ENCODE results near the gene LMBRD2. TPM values are rescaled to one million over a fixed set of nuclear protein-coding genes. Genes with fewer than 3 reads are reported as not detected.

LMBRD2 gene
- polyA plus RNA-seq, 1 donor (not counting 4 experiments of a cell fraction or from before 2014, with no cell fraction given): 4.7 TPM

DNA sequence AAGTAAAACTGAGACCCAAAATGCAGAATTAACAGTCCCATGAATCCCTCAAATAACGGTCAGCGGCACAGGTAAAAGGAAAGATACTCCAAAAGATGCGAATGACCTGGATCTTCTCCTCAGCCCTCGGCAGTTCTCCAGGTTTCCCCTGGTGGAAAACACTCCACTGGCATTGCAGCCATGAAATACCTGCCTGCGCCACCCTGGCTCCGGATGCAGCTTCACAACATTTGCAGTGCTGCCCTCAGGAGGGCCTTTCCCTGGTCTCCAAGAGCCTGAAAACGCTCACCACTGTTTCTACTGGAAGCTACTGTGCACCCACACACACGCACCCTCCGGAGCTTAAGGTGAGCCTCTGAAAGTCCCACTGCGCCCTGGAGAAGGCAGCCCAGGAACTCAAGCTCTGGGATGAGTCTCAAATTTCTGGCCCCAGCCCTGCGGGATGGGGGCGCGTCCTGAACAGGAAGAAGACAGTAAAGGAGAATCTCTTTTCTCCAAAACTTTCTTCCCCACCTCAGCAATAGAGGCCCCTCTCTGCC lies 85.6 kb downstream of the LMBRD2 start:
- Histone ChIP-seq H2AFZ (ENCODE audit: control insufficient read depth, low read length) (peak overlapping the region; percentile 26), H3K4me1 (ENCODE audit: control insufficient read depth, extremely low read depth, insufficient read depth, low read length) (no peaks in the 10 kb centered on the region), H3K27me3 (ENCODE audit: control insufficient read depth, extremely low read depth, insufficient read depth, low read length) (peaks cover 31% of the 10 kb centered on the region), H3K4me2 (ENCODE audit: control insufficient read depth, extremely low read depth, insufficient read depth, low read depth, low read length) (peak overlapping the region; percentile 68), H3K9ac (ENCODE audit: control insufficient read depth, extremely low read depth, insufficient read depth, low read length) (no peak overlapping the region), H3K4me3 (ENCODE audit: control insufficient read depth in 2 of 3, extremely low read depth in 1 of 3, insufficient read depth in 2 of 3, low read depth in 1 of 3, low read length in 3 of 3) (peak overlapping the region in 2 of 3 experiments; percentile 11 to 20), H3K9me1 (ENCODE audit: control insufficient read depth, extremely low read depth, insufficient read depth, low read length) (no peaks in the 10 kb centered on the region), H3K36me3 (ENCODE audit: control insufficient read depth in 2 of 2, extremely low read depth in 1 of 2, insufficient read depth in 2 of 2, low read length in 2 of 2) (no peaks in the 10 kb centered on the region), H3K79me2 (ENCODE audit: control insufficient read depth, insufficient read depth, low read length) (no peaks in the 10 kb centered on the region), H4K20me1 (ENCODE audit: control insufficient read depth, extremely low read depth, insufficient read depth, low read length) (no peaks in the 10 kb centered on the region), H3K9me3 (ENCODE audit: control insufficient read depth, low read depth, low read length) (no peaks in the 10 kb centered on the region), H3K27ac (ENCODE audit: control insufficient read depth, insufficient read depth, low read length) (no peak overlapping the region)
- TF ChIP-seq, protein P1, sequence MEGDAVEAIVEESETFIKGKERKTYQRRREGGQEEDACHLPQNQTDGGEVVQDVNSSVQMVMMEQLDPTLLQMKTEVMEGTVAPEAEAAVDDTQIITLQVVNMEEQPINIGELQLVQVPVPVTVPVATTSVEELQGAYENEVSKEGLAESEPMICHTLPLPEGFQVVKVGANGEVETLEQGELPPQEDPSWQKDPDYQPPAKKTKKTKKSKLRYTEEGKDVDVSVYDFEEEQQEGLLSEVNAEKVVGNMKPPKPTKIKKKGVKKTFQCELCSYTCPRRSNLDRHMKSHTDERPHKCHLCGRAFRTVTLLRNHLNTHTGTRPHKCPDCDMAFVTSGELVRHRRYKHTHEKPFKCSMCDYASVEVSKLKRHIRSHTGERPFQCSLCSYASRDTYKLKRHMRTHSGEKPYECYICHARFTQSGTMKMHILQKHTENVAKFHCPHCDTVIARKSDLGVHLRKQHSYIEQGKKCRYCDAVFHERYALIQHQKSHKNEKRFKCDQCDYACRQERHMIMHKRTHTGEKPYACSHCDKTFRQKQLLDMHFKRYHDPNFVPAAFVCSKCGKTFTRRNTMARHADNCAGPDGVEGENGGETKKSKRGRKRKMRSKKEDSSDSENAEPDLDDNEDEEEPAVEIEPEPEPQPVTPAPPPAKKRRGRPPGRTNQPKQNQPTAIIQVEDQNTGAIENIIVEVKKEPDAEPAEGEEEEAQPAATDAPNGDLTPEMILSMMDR (optimal IDR thresholded peaks at IDR 0.05 in 1 of 3, IDR thresholded peaks at IDR 0.05 in 1 of 3, conservative IDR thresholded peaks at IDR 0.05 in 1 of 3; ENCODE audit: extremely low read depth in 1 of 3, insufficient read depth in 2 of 3, low read length in 3 of 3): no peak
- no peak for TF ChIP-seq EZH2 (IDR thresholded peaks at IDR 0.05; ENCODE audit: low read length)
- dilution Hi-C loops (cut with MboI; ENCODE audit: extremely low pct_ligation_motif_present, low sequenced_read_pairs): no loop called here
- no peak for DNase-seq (ENCODE audit: low read depth, low spot score)
- no peak for FAIRE-seq

DNA sequence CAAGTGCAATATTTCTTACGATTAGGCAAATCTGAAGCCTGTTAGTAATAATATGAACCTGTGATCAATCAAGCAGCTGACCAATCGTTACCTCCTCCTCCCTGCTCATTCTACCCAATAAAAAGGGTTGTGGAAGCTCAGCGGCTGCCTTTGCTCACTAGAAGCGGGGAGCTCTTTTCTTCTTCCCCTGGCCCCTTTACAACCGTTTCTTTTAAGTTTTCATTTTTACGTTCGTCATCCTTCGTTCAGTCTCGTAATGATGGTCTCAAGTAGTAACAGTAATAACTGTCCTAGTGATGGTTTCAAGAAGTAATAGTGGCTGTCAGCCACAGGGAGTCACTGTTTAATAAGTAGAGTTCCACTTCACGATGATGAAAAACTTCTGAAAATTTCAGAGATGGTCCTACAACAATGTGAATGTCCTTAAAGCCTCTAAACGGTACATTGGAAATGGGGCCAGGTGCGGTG lies 91.2 kb downstream of the LMBRD2 start:
- Histone ChIP-seq H4K20me1 (ENCODE audit: control insufficient read depth, extremely low read depth, insufficient read depth, low read length) (no peaks in the 10 kb centered on the region), H3K27me3 (ENCODE audit: control insufficient read depth, extremely low read depth, insufficient read depth, low read length) (peaks cover 8% of the 10 kb centered on the region), H3K9me1 (ENCODE audit: control insufficient read depth, extremely low read depth, insufficient read depth, low read length) (no peaks in the 10 kb centered on the region), H3K4me1 (ENCODE audit: control insufficient read depth, extremely low read depth, insufficient read depth, low read length) (peaks cover 5% of the 10 kb centered on the region), H3K4me3 (ENCODE audit: control insufficient read depth in 2 of 3, extremely low read depth in 1 of 3, insufficient read depth in 2 of 3, low read depth in 1 of 3, low read length in 3 of 3) (no peak overlapping the region), H3K9me3 (ENCODE audit: control insufficient read depth, low read depth, low read length) (no peaks in the 10 kb centered on the region), H3K79me2 (ENCODE audit: control insufficient read depth, insufficient read depth, low read length) (no peaks in the 10 kb centered on the region), H3K27ac (ENCODE audit: control insufficient read depth, insufficient read depth, low read length) (no peak overlapping the region), H3K9ac (ENCODE audit: control insufficient read depth, extremely low read depth, insufficient read depth, low read length) (no peak overlapping the region), H3K36me3 (ENCODE audit: control insufficient read depth in 2 of 2, extremely low read depth in 1 of 2, insufficient read depth in 2 of 2, low read length in 2 of 2) (no peaks in the 10 kb centered on the region), H2AFZ (ENCODE audit: control insufficient read depth, low read length) (no peak overlapping the region), H3K4me2 (ENCODE audit: control insufficient read depth, extremely low read depth, insufficient read depth, low read depth, low read length) (peak overlapping the region; percentile 10)
- DNase-seq (ENCODE audit: low read depth, low spot score): no peak
- TF ChIP-seq, protein P1 (optimal IDR thresholded peaks at IDR 0.05 in 1 of 3, IDR thresholded peaks at IDR 0.05 in 1 of 3, conservative IDR thresholded peaks at IDR 0.05 in 1 of 3; ENCODE audit: extremely low read depth in 1 of 3, insufficient read depth in 2 of 3, low read length in 3 of 3): no peak
- TF ChIP-seq EZH2 (IDR thresholded peaks at IDR 0.05; ENCODE audit: low read length): no peak
- no peak for FAIRE-seq
- dilution Hi-C loops (cut with MboI; ENCODE audit: extremely low pct_ligation_motif_present, low sequenced_read_pairs): no loop called here

Measured in keratinocyte (primary cell).